Lower leg skin (tissue), 4 donors: ENCODE results near the gene SORL1. TPM values are rescaled to one million over a fixed set of nuclear protein-coding genes. Genes with fewer than 3 reads are reported as not detected.

Source experiments
- DNase-seq, 2 donors: peaks; one replicate each; pipeline ENCODE4 v3.0.0-alpha.2; 2019; ENCODE audit warnings: low spot score in 2 of 2
- H3K4me3 ChIP-seq: fragments of 200-600 bp; sonication (generic); 2 replicates; pipeline ENCODE4 v1.5.1; 2017; ENCODE audit warnings: mild to moderate bottlenecking, low read depth; ENCODE audit not compliant: poor library complexity, severe bottlenecking
- CTCF ChIP-seq, 3 donors: fragments of 450-650 bp; IDR thresholded peaks; one replicate each; pipeline ENCODE4 v1.5.1; 2016; ENCODE audit warnings: antibody characterized with exemption in 3 of 3, mild to moderate bottlenecking in 3 of 3, moderate library complexity in 2 of 3
- POLR2A ChIP-seq, 2 donors: fragments of 450-650 bp; IDR thresholded peaks; one replicate each; pipeline ENCODE4 v1.6.1; 2016 to 2017; ENCODE audit warnings: antibody characterized with exemption in 2 of 2, mild to moderate bottlenecking in 1 of 2, moderate library complexity in 1 of 2
- WGBS, 2 donors: methylation state at CpG; one replicate each; pipeline ENCODE4 v1.1.5; 2018; 5-methylcytosine and 5-hydroxymethylcytosine counted together
- intact Hi-C: fragments of 100-400 bp; cut with DNase I; formaldehyde crosslinking; loops from one replicate; pipeline ENCODE4 v1.15.0; 2023; ENCODE audit warnings: low total_unique reads
- total RNA-seq, 4 donors: library from RNA; depleted of rRNA; stranded (reverse); fragments of >200 nt; gene quantifications; one replicate each; pipeline ENCODE4 v1.1.0, GENCODE V29; 2016

Gene SORL1
- total RNA-seq, 4 donors from 2014 or later, result 12.5 to 21.8 (median 14.7) TPM

GRCh38 chr11:121463689-121464335, 11.7 kb downstream of the SORL1 start:
- intact Hi-C loops, result no loop called here
- DNase-seq, result no peak
- no peak for TF ChIP-seq POLR2A (IDR thresholded peaks at IDR 0.05)
- TF ChIP-seq CTCF (IDR thresholded peaks at IDR 0.05), result no peak
- H3K4me3 ChIP-seq, result no peak overlapping the region
- WGBS, 2 donors, result 87 to 92% methylated on average over 6 of the region's 6 CpGs

GRCh38 chr11:121464352-121464946, 12.3 kb downstream of the SORL1 start:
- DNase-seq, result peak; percentile 50 to 55
- 26 to 53% methylated on average over 11 of the region's 11 CpGs for WGBS, 2 donors
- no peak overlapping the region for H3K4me3 ChIP-seq
- intact Hi-C loops, result no loop called here
- TF ChIP-seq POLR2A (IDR thresholded peaks at IDR 0.05) (no peak), CTCF (IDR thresholded peaks at IDR 0.05) (no peak)

GRCh38 chr11:121465709-121466062, 13.6 kb downstream of the SORL1 start:
- no peak overlapping the region for H3K4me3 ChIP-seq
- intact Hi-C loops, result no loop called here
- WGBS, 2 donors, result 41 to 48% methylated on average over 7 to 8 of the region's 8 CpGs
- TF ChIP-seq POLR2A (IDR thresholded peaks at IDR 0.05) (no peak), CTCF (IDR thresholded peaks at IDR 0.05) (no peak)
- no peak for DNase-seq

- H3K4me3 ChIP-seq, result no peak overlapping the region
- no peak for TF ChIP-seq CTCF (IDR thresholded peaks at IDR 0.05)
- TF ChIP-seq POLR2A (IDR thresholded peaks at IDR 0.05), result no peak
- WGBS, 2 donors, result 11 to 18% methylated on average over 8 of the region's 8 CpGs
- DNase-seq, result peak; percentile 91 to 96
- intact Hi-C loops, result no loop called here
These were observed 14.1 kb downstream of the SORL1 start for GRCh38 chr11:121466063-121466794.

GRCh38 chr11:121467471-121467870, 15.4 kb downstream of the SORL1 start:
- WGBS, 2 donors, result 12 to 43% methylated on average over 2 of the region's 2 CpGs
- intact Hi-C loops, result no loop called here
- DNase-seq, result no peak
- TF ChIP-seq POLR2A (IDR thresholded peaks at IDR 0.05) (no peak), CTCF (IDR thresholded peaks at IDR 0.05) (no peak)
- no peak overlapping the region for H3K4me3 ChIP-seq
